Endothelial cell (in vitro differentiated cells): ENCODE data around the gene ALDH3B1. TPM values are rescaled to one million over a fixed set of nuclear protein-coding genes. Genes with fewer than 3 reads are reported as not detected.

Source experiments
- DNase-seq: peaks from one replicate; pipeline ENCODE4 v3.0.0; 2021; ENCODE audit warnings: low spot score
- H3K27ac Mint-ChIP-seq: one replicate; pipeline ENCODE4 v1.8.0; 2021; ENCODE audit warnings: mixed read lengths, inconsistent platforms; ENCODE audit not compliant: unreplicated experiment
- H3K27me3 Mint-ChIP-seq: one replicate; pipeline ENCODE4 v1.8.0; 2021; ENCODE audit warnings: mild to moderate bottlenecking, moderate library complexity, mixed read lengths, inconsistent platforms; ENCODE audit not compliant: unreplicated experiment
- H3K36me3 Mint-ChIP-seq: one replicate; pipeline ENCODE4 v1.8.0; 2021; ENCODE audit warnings: mild to moderate bottlenecking, low read depth, mixed read lengths, inconsistent platforms; ENCODE audit not compliant: unreplicated experiment
- H3K4me1 Mint-ChIP-seq: one replicate; pipeline ENCODE4 v1.8.0; 2021; ENCODE audit warnings: mild to moderate bottlenecking, mixed read lengths, inconsistent platforms; ENCODE audit not compliant: unreplicated experiment
- H3K4me3 Mint-ChIP-seq: one replicate; pipeline ENCODE4 v1.8.0; 2021; ENCODE audit warnings: mild to moderate bottlenecking, mixed read lengths, inconsistent platforms; ENCODE audit not compliant: unreplicated experiment
- H3K9me3 Mint-ChIP-seq: one replicate; pipeline ENCODE4 v1.8.0; 2021; ENCODE audit warnings: mixed read lengths, inconsistent platforms; ENCODE audit not compliant: unreplicated experiment
- CTCF ChIP-seq: fragments of 200-600 bp; sonication (generic); IDR thresholded peaks from one replicate; pipeline ENCODE4 v1.5.0; 2021; ENCODE audit warnings: antibody characterized with exemption; ENCODE audit not compliant: unreplicated experiment
- total RNA-seq: library from RNA; stranded (reverse); fragmentation: NEBNext Ultra II Directional; extraction: Animal tissue kit (Norgen Biotek cat#: 25700); gene quantifications from one replicate; pipeline ENCODE4 v1.2.1, GENCODE V29; 2021; ENCODE audit not compliant: unreplicated experiment

ALDH3B1 gene
- total RNA-seq, 1 donor from 2014 or later, result not detected

- Mint-ChIP-seq H3K4me1 (peaks cover 7% of the 10 kb centered on the region), H3K9me3 (no peaks in the 10 kb centered on the region), H3K4me3 (no peak overlapping the region), H3K36me3 (peaks cover 2% of the 10 kb centered on the region), H3K27me3 (peaks cover 5% of the 10 kb centered on the region), H3K27ac (no peak overlapping the region)
- no peak for DNase-seq
- no peak for TF ChIP-seq CTCF
These were observed 2.9 kb downstream of the ALDH3B1 start for GRCh38 chr11:68012843-68013610.

- Mint-ChIP-seq H3K4me1 (peaks cover 7% of the 10 kb centered on the region), H3K4me3 (no peak overlapping the region), H3K27me3 (peaks cover 5% of the 10 kb centered on the region), H3K9me3 (no peaks in the 10 kb centered on the region), H3K27ac (peak overlapping the region; percentile 42), H3K36me3 (peaks cover 3% of the 10 kb centered on the region)
- no peak for TF ChIP-seq CTCF
- DNase-seq, result no peak
These were observed 3.6 kb downstream of the ALDH3B1 start for GRCh38 chr11:68013611-68014156.

- H3K4me1 Mint-ChIP-seq, result peaks cover 4% of the 10 kb centered on the region
- H3K27me3 Mint-ChIP-seq, result peaks cover 8% of the 10 kb centered on the region
These were observed 4.2 kb downstream of the ALDH3B1 start for GRCh38 chr11:68014157-68014946.

GRCh38 chr11:68014947-68015447, 4.9 kb downstream of the ALDH3B1 start:
- Mint-ChIP-seq H3K9me3 (no peaks in the 10 kb centered on the region), H3K27ac (no peak overlapping the region), H3K27me3 (peaks cover 7% of the 10 kb centered on the region), H3K36me3 (peaks cover 3% of the 10 kb centered on the region), H3K4me3 (no peak overlapping the region), H3K4me1 (no peaks in the 10 kb centered on the region)
- no peak for TF ChIP-seq CTCF
- DNase-seq, result no peak

More at GRCh38 chr11:68014157-68014946, 4.2 kb downstream of the ALDH3B1 start:
- Mint-ChIP-seq H3K27ac (peak overlapping the region; percentile 42), H3K36me3 (peaks cover 3% of the 10 kb centered on the region), H3K4me3 (no peak overlapping the region), H3K9me3 (no peaks in the 10 kb centered on the region)
- TF ChIP-seq CTCF, result no peak
- no peak for DNase-seq
